ENCODE data around the gene CAPNS1. TPM values are rescaled to one million over a fixed set of nuclear protein-coding genes. Genes with fewer than 3 reads are reported as not detected.
"Not testable (repeated sequence)": the region's sequence is repeated elsewhere in the genome, so short reads cannot be mapped to it uniquely, and the experiment has no call there.

The CAPNS1 gene
- total RNA-seq, 1 donor from 2014 or later = 439 TPM

DNA sequence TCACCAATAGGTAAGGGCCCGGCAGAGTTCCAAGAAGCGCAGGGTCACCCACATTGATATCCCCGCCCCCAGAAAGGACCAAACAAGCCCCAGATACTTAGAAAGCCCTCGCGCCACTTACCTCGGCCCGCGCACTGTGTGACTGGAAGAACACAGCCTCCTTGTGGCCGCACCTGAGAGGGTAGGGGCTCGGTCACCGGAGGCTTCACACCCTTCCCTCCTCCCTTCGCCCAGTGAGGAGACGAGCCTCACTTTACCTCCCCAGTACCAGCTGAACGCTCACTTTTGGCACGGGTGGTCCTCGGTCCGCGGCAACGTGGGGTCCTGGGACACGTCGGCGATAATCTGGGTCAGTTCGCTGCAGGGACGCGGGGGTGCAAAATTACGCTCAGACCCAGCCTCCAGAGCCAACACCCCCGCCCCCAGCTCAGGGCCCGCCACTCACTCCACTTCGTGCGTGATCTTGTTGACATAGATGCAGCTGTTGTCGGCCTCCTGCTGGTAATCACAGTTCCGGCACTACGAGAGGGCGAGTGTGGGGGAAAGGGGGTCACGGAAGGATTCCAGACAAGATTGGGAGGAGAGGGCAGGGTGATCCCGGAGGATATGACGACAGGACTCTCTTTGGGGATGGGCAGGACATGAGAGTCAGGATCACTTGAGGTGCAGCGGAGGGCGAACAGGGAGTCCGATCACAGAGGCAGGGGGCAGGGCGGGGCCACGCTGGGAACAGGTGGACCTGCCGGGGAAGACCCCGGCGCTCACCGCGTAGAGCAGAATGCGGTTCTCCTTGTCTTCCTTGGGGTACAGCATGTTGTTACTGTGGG, 25.8 kb upstream of the CAPNS1 start:
- intact Hi-C loops (cut with micrococcal nuclease) = loop anchor here (1.0 to 10.0 kb wide), 3 partner anchors 100 to 491 kb away; partner anchors contain the start of genes ALKBH6, LIN37 and ZNF382

- intact Hi-C loops (cut with micrococcal nuclease) = loop anchor here (1.0 to 10.0 kb wide), 15 partner anchors 12 to 490 kb away; partner anchors contain the start of genes ALKBH6, ARHGAP33, LIN37 and PROSER3
Observed at GRCh38 chr19:36114721-36115452, 25.0 kb upstream of the CAPNS1 start, which contains the start of gene POLR2I. POLR2I (minus strand) TSS chr19:36114875; CDS start chr19:36114856, 19 bp downstream.

- intact Hi-C loops (cut with micrococcal nuclease) = loop anchor here (1.0 to 10.0 kb wide), 14 partner anchors 12 to 489 kb away; partner anchors contain the start of genes ARHGAP33, LIN37, PROSER3 and SDHAF1
Observed at GRCh38 chr19:36115453-36116343, 24.2 kb upstream of the CAPNS1 start, which contains the start of gene TBCB. TBCB (plus strand) TSS chr19:36115468; CDS start chr19:36115561, 93 bp downstream.

- intact Hi-C loops (cut with micrococcal nuclease) = loop anchor here (10.0 kb wide), 1 partner anchor 489 kb away; the partner anchor contains the start of gene ZNF382
Observed at GRCh38 chr19:36116344-36116637, 23.6 kb upstream of the CAPNS1 start.

GRCh38 chr19:36120092-36120983, 19.5 kb upstream of the CAPNS1 start:
- intact Hi-C loops (cut with micrococcal nuclease) = loop anchor here (10.0 kb wide), 1 partner anchor 1194 kb away; no protein-coding TSS in a partner anchor

DNA sequence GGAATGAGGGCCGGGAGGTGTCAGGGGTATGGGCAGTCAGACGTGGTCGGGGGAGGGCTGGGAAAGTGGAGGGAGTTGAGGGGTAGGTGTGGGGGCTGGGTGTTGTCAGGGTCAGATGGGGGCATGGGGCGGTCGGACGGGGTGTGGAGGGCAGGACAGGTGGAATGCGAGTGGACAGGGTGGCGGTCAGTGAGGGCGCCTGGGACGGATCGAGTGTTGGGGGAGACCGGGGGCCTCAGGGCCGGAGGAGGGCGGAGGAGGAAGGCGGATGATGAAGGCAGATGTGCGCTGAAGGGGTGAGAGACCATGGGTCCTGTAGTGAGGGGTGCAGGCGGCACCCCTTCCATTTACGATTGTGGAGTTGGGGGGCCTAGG, 18.9 kb upstream of the CAPNS1 start:
- intact Hi-C loops (cut with micrococcal nuclease) = loop anchor here (10.0 kb wide), 1 partner anchor 1194 kb away; no protein-coding TSS in a partner anchor

- intact Hi-C loops (cut with micrococcal nuclease) = loop anchor here (10.0 kb wide), 1 partner anchor 1193 kb away; no protein-coding TSS in a partner anchor
Observed at GRCh38 chr19:36121486-36122124, 18.3 kb upstream of the CAPNS1 start.

GRCh38 chr19:36125557-36125956, 14.3 kb upstream of the CAPNS1 start:
- intact Hi-C loops (cut with micrococcal nuclease) = loop anchor here (5.0 to 10.0 kb wide), 12 partner anchors 292 to 1532 kb away; partner anchors contain the start of genes ZFP30, ZFP82, ZNF260 and ZNF383

- intact Hi-C loops (cut with micrococcal nuclease) = loop anchor here (1.0 to 10.0 kb wide), 16 partner anchors 13 to 1779 kb away; partner anchors contain the start of genes SIPA1L3, ZFP14, ZFP30 and ZFP82
Observed at GRCh38 chr19:36128392-36128736, 11.5 kb upstream of the CAPNS1 start.

DNA sequence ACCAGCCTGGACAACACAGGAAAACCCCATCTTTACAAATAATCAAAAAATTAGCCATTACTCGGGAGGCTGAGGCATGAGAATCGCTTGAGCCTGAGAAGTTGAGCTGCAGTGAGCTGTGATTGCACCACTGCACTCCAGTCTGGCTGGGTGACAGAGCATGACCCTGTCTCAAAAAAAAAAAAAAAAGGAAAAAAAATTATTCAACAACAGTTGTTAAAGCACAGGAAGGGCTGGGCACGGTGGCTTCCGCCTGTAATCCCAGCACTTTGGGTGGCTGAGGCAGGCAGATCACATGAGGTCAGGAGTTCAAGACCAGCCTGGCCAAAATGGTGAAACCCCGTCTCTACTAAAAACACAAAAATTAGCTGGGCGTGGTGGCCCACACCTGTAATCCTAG, 8.6 kb upstream of the CAPNS1 start:
- intact Hi-C loops (cut with micrococcal nuclease) = not testable (repeated sequence)

DNA sequence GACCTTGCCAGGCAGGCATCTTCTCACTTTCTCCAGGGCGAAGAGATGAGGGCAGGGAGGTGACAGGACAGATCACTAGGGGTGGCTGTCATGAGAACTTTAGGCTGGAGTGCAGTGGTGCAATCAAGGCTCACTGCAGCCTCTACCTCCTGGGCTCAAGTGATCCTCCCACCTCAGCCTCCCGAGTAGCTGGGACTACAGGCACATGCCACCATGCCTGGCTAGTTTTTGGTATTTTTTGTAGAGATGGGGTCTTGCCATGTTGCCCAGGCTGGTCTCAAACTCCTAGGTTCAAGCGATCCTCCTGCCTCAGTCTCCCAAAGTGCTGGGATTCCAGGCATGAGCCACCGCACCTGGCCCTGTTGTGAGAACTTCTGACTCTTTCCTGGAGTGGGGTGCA, 5.0 kb upstream of the CAPNS1 start:
- intact Hi-C loops (cut with micrococcal nuclease) = not testable (repeated sequence)

DNA sequence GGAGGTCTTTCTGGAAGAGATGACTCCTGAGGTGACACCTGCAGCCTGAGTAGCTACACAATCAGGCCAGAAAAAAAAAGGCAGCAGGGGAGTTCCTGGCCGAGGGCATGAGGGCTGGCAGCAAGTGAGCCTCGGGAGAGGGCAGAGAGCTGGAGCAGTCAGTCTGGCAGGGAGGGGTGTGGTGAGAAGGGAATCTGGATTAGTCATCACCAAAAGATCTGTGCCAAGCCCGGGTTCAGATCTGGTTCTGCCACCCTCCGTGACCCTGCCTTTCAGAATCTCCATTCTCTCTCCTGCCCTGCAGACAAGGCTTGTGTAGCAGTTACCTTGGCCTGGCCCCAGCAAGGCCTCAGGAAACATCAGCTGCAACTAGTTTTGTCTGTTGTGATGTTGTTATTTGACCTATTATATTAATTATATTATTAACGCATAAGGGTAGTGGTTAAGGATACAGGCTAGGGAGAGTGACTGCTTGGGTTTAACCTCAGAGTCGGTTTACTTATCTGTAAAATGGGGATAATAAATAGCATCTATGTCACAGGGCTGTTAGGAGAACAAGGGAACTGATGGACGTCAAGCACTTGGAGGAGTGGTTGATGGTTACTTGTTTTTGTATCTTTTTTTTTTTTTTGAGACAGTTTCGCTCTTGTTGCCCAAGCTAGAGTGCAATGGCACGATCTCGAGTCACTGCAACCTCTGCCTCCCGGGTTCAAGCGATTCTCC, 2.7 kb upstream of the CAPNS1 start:
- intact Hi-C loops (cut with micrococcal nuclease) = no loop called here

- intact Hi-C loops (cut with micrococcal nuclease) = loop anchor here (1.0 kb wide), 2 partner anchors 144 to 208 kb away; partner anchors contain the start of gene SDHAF1
Observed at GRCh38 chr19:36139120-36139472, 770 bp upstream of the CAPNS1 start.

GRCh38 chr19:36140304-36141038, 605 bp downstream of the CAPNS1 start:
- intact Hi-C loops (cut with micrococcal nuclease) = loop anchor here (1.0 to 5.0 kb wide), 8 partner anchors 8 to 1327 kb away; partner anchors contain the start of genes TBCB, THAP8, WDR62 and ZFP14

- intact Hi-C loops (cut with micrococcal nuclease) = loop anchor here (1.0 to 5.0 kb wide), 8 partner anchors 9 to 1326 kb away; partner anchors contain the start of genes TBCB, THAP8, WDR62 and ZFP14
Observed at GRCh38 chr19:36141039-36141927, 1.4 kb downstream of the CAPNS1 start.

- intact Hi-C loops (cut with micrococcal nuclease) = loop anchor here (5.0 kb wide), 2 partner anchors 235 to 1325 kb away; partner anchors contain the start of genes ZFP14, ZNF569 and ZNF570
Observed at GRCh38 chr19:36142046-36142445, 2.2 kb downstream of the CAPNS1 start.
